HPDE6-E6E7 (cell line): ENCODE data around the gene HNRNPH3.
A peak's percentile ranks its signal among the peaks of the same experiment; 100 is the strongest.
"Not testable (repeated sequence)": the region's sequence is repeated elsewhere in the genome, so short reads cannot be mapped to it uniquely, and the experiment has no call there.

ENCODE experiments used
- DNase-seq: peaks from one replicate; pipeline ENCODE4 v3.0.0; 2011; ENCODE audit warnings: missing footprints; ENCODE audit errors: extremely low spot score

Gene HNRNPH3

DNA sequence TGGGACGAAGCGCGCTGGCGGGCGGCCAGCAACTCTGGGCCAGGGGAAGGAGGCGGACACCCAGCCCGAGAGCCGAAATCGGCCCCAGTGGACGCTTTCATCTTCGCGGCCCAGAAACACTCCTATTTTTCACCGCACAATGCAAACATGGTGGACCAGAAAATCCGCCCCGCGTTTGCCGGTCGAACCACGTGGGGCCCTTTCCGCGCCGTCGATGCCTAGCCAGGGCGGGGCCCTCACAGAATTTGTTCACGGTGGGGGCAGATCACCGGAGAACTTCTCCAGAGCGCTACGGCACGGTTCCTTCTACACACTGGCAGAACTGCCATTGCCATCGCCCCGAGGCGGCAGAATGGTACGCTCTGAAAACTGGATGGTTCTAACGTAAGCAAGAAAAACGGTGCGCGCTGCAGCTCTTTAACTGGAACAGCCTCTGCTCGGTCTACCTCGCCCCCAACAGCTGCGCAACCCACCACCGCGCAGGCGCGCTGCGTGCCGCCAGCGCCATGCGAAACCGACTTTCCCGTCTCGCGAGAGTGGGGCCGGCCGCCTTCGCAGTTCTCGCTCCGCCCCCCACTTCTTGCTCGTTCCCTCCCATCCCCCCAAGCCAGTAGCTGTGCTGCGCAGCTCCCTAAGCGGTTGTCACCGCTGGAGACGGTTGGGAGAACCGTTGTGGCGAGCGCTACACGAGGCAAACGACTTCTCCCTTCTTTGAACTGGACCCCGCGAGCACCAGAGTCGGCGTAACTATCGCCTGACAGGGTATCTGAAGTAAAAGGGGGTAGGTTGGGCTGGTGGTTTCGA lies at the start of gene HNRNPH3:
TSS of gene HNRNPH3 (plus strand) at position 610 of the 804 bp plus-strand sequence. CDS start 5,158 bp downstream, outside the sequence.
- peak; percentile 87 for DNase-seq

DNA sequence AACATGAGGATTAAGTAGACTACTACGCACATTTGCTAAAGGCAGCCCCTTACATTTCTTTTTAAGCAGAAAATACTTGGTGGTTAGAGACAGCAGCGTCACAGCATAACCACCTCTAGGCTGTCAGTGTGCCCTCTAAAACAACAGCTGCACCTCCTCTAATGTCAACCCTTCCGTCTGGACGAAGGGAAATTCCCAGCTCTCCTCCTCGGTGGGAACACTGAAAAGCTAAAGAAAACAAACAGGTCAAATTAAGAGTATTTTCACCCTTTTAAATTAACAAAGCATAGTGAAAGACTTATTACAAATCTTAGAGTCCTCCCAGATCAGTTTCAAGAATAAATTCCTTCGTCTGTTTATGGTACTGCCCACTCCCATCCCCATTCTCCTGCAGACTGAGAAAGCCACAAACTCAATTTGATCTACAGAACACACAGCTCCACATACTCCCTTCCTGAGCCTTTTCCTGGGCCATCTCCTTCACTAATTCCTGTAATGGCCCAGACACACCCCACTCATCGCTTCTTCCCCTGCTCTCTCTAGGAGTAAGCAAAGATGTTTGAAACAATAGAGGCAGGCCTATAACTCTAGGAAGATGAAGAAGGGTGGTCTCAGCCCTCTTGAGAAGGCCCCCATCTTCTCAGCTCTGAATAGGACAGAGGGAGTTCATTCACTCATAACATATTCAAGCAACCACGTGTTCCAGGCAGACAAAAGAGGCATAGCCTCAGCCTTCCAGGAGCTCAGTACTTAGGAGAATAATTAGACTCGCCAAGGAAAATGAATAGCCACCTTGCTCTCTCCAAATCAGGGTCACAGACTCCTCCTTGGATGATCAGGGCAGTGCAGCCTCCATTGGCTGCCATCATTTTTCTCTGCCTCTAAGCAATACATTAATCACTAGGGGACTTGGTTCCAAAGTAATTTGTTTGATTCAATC lies 47.5 kb upstream of the HNRNPH3 start:
- no peak for DNase-seq

DNA sequence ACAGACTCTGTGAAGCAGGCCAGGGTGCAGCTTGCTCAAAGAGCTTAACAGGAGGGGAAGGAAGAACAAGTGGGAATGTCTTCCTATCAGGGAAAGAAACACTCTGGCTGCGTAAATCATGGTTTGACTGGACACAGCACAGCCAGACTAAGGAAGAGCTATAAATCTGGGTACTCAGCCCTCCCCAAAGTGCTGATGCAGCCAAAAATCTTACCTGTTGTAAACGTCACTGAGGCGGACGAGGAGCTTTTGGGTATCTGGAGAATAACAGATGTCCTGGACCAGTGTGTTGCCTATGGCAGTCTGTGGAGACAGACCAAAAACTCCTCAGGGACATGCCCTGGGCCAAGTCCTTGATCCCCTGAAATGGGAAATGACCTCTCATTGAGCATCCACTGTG lies 43.1 kb upstream of the HNRNPH3 start:
- DNase-seq: no peak

DNA sequence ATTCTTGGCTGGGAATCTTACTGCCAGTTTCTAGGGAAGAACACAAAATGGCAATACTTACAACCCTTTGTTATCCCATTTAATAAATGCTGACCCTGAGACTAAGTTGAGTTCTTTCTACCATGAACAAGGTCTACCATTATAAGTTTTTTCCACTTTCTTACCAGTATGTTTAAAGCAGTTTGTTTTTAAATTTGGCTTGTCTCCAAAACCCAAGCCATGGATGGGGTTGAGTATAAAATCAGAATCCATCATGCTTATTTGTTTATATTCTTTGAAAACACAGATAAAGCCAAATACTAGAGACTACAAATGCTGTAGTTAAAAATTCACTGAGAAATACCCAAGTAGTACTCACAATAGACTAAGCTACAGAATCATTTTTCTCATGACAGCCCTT lies 41.1 kb upstream of the HNRNPH3 start:
- no peak for DNase-seq

GRCh38 chr10:68296843-68297663 lies 34.8 kb upstream of the HNRNPH3 start:
- DNase-seq: no peak

DNA sequence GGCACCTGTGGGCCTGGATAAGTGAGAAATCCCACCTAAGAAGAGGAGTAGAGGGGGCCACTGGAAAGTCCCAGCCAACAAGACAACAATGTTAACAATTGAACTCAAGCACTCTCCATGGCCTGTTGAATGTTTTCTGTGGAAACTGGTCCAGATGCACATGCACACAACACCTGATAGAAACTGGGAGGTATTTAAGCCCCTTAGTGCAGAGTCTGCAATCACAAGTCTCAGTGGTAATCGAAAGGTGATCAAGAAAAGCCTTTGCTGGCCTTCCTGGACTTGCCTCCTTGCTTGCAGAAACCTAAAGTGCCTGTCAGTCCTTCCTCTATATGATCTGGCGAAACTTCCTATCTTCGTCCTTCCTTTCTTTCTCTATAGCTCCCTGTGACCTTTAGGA lies 30.6 kb upstream of the HNRNPH3 start:
- no peak for DNase-seq

DNA sequence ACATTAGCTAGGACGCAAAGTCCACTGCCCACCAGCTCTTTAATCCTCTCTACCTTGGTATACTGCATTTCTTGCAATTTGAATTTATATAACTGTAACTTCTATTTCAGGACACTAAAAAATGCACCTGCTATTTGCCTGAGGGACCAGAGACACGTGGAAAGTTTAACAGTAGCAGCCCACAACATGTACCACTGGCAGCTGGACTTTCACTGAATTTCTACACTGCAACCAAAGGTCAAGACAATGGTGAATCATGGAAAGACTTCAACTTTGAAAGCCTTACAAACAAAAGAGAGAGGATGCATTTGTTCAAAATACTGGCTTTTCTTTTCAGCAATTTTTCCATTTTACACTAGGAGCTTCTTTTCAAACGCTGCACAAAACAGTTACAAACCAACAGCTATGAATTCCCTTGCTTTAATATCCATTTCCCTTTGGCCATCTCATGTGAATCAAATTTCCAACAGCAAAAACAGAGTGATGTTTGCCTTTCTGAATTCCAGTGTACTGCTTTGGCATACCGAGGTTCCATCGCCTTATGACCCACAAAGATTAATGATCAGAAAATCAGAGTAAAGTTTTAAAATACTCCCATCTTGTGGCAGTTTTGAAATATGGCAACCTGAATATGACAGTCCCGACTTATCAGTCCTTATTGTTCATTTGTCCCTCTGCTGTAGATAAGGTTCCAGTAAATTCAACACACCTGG lies 29.9 kb upstream of the HNRNPH3 start:
- peak; percentile 41 for DNase-seq

GRCh38 chr10:68302503-68302823 lies 29.4 kb upstream of the HNRNPH3 start:
- DNase-seq: no peak

DNA sequence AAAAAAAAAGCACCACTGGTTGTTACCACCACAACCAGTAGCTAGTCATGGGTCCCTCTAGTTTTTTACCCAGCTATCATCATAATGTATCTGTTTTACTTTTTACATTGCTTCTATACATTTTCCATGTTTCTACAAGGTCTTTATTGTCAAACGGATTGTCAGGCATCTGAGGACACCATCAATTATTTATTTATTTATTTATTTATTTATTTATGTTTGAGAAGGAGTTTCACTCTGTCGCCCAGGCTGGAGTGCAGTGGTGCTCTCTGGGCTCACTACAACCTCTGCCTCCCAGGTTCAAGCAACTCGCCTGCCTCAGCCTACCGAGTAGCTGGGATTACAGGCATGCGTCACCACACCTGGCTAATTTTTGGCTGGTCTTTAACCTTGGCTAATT lies 29.0 kb upstream of the HNRNPH3 start:
- no peak for DNase-seq

DNA sequence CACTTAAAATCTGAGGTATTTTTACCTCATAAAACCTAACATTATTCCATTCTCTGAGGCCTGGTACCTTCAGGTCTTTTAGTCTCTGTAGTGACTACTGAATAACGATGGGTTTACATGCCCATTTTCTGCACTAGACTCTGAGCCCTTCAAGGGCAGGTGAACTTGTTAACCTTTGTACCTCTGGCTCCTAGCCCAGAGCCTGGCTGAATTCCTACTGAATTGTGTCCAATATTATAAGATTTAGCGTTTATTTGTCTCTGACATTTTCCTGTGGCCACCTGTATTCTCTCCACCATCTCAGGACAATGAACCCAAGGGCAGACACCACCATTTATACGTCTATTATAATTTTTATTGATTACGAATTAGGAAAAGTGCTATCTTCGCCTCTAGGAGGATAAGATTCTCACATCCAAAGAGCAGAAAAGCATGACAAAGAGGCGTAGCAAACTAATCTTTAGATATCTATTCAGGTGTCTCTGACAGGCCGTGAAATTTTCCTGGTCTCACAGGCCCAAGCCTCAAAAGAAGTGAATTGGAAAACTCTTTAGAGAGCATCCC lies 27.9 kb upstream of the HNRNPH3 start:
- DNase-seq: no peak

- DNase-seq: no peak
Measured at GRCh38 chr10:68305854-68306253, 26.0 kb upstream of the HNRNPH3 start.

GRCh38 chr10:68310531-68310930 lies 21.3 kb upstream of the HNRNPH3 start:
- no peak for DNase-seq

GRCh38 chr10:68314930-68315329 lies 16.9 kb upstream of the HNRNPH3 start:
- DNase-seq: not testable (repeated sequence)

DNA sequence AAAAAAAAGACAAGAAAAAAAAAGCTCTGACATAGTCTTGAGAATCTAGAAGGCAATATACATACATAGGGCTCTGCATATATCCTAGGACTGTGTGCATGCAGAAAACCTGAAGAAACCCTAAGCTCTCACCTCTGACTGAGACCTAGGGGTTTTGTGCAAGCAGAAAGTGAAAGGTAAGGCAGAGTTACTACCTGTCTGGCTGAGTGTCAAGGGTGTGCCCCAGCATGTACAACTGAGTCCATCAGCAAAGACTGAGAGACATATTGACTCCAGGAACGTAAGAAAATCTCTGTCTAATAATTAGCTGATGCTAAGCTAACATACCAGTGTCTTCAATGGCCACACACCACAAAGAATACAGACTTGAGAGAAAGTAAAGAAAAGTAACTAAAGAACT lies 16.3 kb upstream of the HNRNPH3 start:
- no peak for DNase-seq

GRCh38 chr10:68318331-68319059 lies 13.4 kb upstream of the HNRNPH3 start:
- DNase-seq: no peak

- not testable (repeated sequence) for DNase-seq
Measured at GRCh38 chr10:68324396-68324795, 7.5 kb upstream of the HNRNPH3 start.

- DNase-seq: peak; percentile 20
Measured at GRCh38 chr10:68327889-68328786, 3.7 kb upstream of the HNRNPH3 start.

DNA sequence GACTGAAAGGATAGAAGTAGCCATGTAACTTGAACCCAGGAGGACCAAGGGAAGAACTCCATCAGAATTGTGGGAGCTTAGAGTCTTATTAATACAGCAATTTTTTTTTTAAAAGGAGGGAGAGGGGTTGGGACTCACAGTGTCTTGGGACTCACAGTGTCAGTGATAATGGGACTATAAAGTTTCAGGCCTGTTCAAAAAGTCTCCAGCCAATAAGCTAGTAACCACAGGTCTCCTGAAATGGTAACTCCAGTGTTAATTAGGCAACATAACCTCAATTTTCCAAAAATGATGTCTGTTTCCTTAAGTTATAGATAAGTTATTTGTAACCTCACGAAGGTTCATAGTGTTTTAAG lies 2.4 kb upstream of the HNRNPH3 start:
- DNase-seq: no peak

DNA sequence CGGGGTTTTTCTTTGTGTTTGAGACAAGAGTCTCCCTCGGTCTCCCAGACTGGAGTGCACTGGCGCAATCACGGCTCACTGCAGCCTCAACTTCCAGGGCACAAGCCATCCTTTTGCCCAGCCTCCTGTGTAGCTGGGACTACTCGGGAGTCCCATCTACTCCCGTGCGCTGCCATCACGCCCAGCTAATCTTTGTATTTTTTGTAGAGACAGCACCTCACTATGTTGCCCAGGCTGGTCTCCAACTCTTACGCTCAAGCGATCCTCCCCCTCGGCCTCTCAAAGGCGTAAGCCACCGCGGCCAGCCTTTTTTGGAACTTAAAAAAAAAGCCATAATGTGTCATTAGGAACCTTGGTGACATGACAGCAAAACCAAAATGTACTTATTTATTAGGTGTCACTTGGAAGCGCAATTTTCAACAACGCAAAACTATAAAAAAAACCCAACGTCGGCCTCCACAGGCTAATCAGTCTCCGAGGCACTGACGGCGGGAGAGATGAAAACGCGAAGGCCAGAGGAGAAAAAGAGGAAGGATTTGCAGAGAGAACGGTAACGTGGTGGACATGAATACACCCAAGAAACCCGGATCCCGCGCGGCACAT lies 911 bp upstream of the HNRNPH3 start:
- no peak for DNase-seq
